ENCODE measurements around the gene SECTM1.
"Not testable (repeated sequence)": the region's sequence is repeated elsewhere in the genome, so short reads cannot be mapped to it uniquely, and the experiment has no call there.

The SECTM1 gene
- total RNA-seq: 9.1 to 9.8 reads per million in 2 experiments

GRCh38 chr17:82333279-82334171 lies at the start of gene SECTM1:
SECTM1 (minus strand) TSS chr17:82333766; CDS start chr17:82327240, 6,526 bp downstream.
- no peak for DNase-seq (ENCODE audit: low read depth)

- DNase-seq (ENCODE audit: low read depth): no peak
Measured at GRCh38 chr17:82382933-82383255, 49.3 kb upstream of the SECTM1 start.

- DNase-seq (ENCODE audit: low read depth): not testable (repeated sequence)
Measured at GRCh38 chr17:82382220-82382932, 48.8 kb upstream of the SECTM1 start.

- DNase-seq (ENCODE audit: low read depth): not testable (repeated sequence)
Measured at GRCh38 chr17:82381703-82382009, 48.1 kb upstream of the SECTM1 start.

- no peak for DNase-seq (ENCODE audit: low read depth)
Measured at GRCh38 chr17:82380860-82381702, 47.5 kb upstream of the SECTM1 start.

DNA sequence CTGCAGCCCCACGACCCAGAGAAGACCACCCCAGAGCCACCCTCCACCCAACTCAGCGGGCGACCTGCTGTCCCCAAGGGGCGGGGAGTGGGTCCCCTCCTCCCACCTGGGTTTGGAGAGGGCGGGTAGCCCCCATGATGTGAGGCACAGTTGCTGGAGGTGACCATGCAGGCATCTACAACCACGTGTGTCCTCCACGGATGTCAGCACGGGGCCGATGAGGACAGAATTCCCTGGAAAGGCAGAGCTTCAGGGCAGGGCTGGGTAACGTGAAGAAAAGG lies 45.1 kb upstream of the SECTM1 start:
- DNase-seq (ENCODE audit: low read depth): no peak

- no peak for DNase-seq (ENCODE audit: low read depth)
Measured at GRCh38 chr17:82377924-82378740, 44.6 kb upstream of the SECTM1 start.

GRCh38 chr17:82377294-82377693 lies 43.7 kb upstream of the SECTM1 start:
- not testable (repeated sequence) for DNase-seq (ENCODE audit: low read depth)

- DNase-seq (ENCODE audit: low read depth): no peak
Measured at GRCh38 chr17:82376042-82376730, 42.6 kb upstream of the SECTM1 start.

- no peak for DNase-seq (ENCODE audit: low read depth)
Measured at GRCh38 chr17:82375359-82376041, 41.9 kb upstream of the SECTM1 start.

DNA sequence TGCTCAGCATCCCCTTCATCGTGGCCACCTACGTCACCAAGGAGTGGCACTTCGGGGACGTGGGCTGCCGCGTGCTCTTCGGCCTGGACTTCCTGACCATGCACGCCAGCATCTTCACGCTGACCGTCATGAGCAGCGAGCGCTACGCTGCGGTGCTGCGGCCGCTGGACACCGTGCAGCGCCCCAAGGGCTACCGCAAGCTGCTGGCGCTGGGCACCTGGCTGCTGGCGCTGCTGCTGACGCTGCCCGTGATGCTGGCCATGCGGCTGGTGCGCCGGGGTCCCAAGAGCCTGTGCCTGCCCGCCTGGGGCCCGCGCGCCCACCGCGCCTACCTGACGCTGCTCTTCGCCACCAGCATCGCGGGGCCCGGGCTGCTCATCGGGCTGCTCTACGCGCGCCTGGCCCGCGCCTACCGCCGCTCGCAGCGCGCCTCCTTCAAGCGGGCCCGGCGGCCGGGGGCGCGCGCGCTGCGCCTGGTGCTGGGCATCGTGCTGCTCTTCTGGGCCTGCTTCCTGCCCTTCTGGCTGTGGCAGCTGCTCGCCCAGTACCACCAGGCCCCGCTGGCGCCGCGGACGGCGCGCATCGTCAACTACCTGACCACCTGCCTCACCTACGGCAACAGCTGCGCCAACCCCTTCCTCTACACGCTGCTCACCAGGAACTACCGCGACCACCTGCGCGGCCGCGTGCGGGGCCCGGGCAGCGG lies 41.2 kb upstream of the SECTM1 start:
- DNase-seq (ENCODE audit: low read depth): no peak

DNA sequence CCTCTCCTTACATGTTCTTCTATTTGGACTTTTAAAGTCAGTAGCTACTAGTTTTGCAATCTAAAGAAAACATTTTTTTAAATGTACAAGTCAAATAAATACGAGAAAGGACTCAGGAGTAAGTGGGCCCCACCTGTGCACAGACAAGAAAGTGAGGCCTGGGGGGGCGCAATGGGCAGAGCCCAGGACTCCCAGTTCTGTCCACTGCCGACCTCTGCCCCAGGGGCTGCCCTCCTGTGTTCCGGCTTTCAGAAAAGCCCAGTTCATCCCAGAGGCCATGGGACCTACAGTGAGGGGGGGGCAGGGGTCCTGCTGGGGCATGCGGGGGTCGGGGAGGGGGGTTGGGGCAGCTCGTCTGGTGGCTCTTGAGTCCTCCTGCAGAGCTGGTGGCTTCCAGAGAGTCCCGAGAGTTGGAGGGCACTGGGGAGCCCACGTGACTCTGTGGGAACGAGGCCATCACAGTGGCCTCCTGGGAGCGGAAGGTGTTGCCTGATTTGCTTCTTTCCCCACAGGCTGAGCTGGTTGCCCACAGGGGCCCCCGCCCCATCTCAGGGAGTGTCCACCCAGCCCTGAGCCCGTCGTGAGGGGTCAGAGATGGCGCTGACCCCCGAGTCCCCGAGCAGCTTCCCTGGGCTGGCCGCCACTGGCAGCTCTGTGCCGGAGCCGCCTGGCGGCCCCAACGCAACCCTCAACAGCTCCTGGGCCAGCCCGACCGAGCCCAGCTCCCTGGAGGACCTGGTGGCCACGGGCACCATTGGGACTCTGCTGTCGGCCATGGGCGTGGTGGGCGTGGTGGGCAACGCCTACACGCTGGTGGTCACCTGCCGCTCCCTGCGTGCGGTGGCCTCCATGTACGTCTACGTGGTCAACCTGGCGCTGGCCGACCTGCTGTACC lies 40.4 kb upstream of the SECTM1 start:
- no peak for DNase-seq (ENCODE audit: low read depth)

GRCh38 chr17:82373072-82373452 lies 39.5 kb upstream of the SECTM1 start:
- DNase-seq (ENCODE audit: low read depth): not testable (repeated sequence)

DNA sequence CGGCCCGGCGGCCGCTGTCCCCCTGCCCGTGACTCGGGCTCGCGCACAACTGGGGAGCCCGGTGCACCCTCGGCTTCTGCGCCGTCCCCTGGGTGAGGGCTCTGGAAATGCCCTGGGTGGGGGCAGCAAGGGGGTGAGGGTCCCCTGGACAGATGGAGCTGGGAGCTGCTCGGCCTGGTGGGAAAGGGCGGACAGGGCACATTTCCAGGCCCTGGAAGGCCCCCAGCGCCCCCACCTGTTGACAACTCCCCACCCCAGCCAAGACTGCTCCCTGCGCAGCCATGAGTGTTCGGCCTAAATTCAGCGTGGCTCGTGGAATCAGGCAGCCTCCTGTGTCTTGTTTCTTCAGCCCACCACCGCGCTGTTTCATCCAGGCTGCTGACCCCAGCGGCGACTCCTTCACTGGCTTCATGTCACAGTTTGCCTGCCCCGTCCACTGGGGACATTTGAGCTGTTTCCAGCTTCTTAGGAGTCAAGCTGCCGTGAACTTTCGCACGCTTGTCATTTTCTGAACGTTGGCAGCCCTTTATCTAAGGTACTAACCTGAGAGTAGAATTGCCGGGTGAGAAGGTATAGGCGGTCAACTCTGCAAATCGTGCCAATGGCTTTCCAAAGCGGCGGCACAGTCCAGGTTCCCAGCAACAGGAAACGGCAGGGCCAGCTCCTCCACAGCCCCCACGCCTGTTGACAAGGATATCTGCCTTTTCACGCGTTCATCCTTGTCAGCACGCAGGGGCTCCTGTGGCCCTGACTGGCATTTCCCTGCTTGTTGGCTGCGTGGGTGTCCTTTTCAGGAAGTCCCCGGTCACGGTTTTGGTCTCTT lies 38.9 kb upstream of the SECTM1 start:
- DNase-seq (ENCODE audit: low read depth): no peak

DNA sequence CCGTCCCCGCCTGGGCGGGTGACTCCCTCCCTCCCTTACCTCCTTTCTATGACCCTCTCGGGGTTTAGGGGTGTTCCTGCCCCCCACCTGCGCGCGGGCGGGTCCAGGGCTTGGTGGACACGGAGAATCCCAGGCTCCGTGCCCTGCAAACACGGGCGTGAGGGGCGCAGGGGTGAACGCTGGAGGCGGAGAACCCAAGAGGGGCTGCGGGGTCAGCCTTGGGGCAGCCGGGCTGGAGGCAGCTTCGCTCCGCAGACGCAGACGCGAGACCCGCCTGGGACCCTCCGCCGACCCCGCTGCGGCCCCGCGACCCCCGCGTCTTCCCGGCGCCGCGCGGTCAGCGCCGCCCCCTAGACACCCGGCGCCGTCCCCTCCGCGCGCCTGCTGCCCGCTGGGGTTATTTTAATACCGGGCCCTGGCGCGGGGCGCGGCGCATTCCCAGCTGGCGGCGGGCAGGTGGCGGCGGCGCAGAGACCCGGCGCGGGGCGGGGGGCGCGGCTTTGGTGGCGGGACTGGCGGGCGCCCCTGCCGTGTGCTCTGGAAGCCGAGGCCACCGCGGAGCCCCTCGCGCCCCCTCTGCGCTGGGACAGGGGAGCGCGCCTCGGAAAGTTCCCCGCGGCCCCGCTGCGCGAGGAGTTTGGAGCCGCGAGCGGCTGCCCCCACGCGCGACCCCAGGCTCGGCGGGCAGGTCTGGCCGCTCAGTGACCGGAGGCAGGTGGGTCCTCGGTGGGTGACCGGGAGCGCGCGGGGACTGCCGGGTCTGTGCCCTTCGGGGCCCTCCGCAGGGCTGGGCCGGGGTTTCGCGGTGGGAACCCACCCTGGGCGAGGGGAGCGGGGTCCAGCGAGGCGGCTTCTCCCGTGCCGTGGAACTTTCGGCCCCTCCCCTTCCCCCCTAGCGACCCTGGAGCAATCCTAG lies 38.0 kb upstream of the SECTM1 start, which contains the start of gene UTS2R:
Gene UTS2R (plus strand): TSS at position 433 of the 916 bp plus-strand sequence. CDS start 2,560 bp downstream, outside the sequence.
- DNase-seq (ENCODE audit: low read depth): no peak

DNA sequence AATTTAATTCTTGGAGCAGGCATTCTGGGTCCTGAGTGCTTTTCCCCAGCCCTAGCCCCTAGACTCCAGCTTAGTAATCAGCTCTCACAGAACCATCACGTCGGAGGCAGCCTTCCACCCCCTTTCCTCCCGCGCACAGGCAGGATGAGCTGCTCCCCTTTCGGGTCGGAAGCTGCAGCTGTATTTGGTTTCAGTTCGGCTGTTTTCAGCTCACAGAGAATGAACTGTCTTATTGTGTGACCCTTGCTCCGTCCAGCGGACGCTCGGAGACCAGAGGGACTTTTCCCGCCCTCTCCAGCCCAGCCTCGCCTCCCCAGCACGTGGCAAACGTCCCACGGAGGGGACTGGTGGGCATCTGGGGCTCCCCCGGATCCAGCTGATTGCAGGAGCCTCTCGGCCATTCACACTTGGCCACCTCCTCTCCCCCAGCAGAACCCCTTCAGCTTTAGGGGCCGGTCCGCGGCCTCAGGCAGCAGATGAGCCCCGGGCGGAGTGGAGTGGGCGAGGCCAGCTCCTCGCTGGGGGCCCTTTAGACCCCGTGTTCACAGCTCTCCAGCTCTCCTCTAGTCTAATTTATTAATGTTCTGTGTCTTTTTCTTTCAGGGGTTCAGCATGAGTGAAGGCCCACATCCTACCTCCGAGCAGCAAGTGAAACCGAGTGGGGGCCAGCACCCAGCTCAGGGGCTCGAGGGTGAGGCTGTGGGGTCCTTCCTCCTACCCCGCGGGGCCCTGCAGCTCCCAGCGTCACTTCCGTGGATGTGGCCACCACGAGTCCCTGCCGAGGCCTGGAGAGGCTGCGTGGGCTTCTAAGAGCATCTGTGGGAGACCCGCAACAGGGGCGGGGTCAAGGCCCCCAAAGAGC lies 37.1 kb upstream of the SECTM1 start:
- DNase-seq (ENCODE audit: low read depth): no peak

Data from T follicular helper cell (primary cell).